DMS 273 treated with DMSO at 0.1 percent for 48 hours (cell line): ENCODE measurements around the gene RHOB.

ENCODE experiments used
- DNase-seq: peaks from one replicate; lab custom pipeline; 2025; lab: John Stamatoyannopoulos, UW

Gene RHOB

DNA sequence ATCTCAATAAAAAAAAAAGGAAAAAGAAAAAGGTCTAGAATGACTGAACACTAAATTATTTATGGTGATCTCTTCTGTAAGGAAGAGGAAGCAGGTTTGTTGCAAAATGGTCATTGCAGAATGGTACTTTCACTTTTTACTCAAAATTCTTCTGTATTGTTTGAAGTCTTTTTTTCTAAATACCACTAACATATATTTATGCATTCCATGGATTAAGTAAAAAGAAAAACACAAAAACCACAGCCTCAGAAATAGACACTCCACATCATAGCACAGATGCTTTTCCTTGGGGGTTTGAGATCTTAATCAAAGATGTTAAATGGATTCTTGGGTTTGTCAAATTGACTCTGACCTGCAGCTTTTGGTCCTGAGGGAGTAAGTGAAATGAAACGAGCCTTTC is 47.4 kb downstream of the RHOB start:
- DNase-seq = no peak

DNA sequence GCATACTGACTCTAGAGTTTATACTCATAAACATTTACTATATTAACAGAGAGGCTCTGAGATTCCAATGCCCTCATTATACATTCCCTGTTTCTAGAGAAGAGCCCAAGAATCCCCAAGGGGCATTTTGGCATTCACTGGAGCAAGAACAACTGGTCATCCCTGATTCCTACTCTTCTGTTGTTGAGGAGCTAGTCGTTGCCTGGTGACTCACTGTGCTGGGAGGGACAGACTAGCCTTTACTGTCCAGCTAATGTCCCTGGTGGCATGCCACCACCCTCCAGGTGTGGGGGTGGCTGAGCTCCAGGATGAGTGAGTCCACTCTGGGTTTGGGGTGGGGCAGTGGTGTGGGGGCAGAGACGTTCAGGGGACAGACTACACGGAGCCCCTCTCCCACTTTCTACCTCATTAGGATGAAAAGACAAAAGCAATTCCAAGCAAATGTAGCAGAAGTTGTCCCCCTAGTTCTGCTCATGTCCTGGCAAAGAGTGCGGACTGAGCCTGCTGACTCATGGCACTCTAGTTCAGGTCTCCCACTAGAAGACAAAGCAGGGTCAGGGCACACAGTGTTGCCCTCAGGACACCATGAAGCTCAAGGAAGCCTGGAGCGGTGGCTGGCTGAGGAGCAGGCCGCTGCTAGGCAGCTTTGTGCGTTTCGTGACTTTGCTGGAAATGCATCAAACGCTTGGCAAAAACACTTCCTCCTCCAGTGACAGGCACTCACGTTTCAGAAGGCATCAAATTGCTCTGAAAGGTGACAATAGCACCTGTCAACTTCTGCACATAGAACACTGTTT is 49.4 kb downstream of the RHOB start:
- DNase-seq = no peak

- no peak for DNase-seq
Observed at GRCh38 chr2:20496942-20497341, 50.1 kb downstream of the RHOB start.
